Neural cell (in vitro differentiated cells): ENCODE measurements around the gene NUDT4. TPM values are rescaled to one million over a fixed set of nuclear protein-coding genes. Genes with fewer than 3 reads are reported as not detected.

Experiments
- H2AFZ ChIP-seq: fragments of 200-600, 300-800 bp; sonication (generic), shearing (Covaris generic); 2 replicates; pipeline ENCODE4 v1.6.0; 2014; ENCODE audit warnings: low read depth, mild to moderate bottlenecking, antibody characterized with exemption, low read length, moderate library complexity
- H3F3A ChIP-seq: fragments of 200-600 bp; shearing (Covaris generic); 2 replicates; pipeline ENCODE4 v1.6.1; 2016; ENCODE audit warnings: mild to moderate bottlenecking, moderate library complexity, mixed read lengths, antibody characterized with exemption, low read length; ENCODE audit not compliant: insufficient read depth, poor library complexity, severe bottlenecking
- H3K27ac ChIP-seq: fragments of 200-600, 300-800 bp; sonication (generic), shearing (Covaris generic); 2 replicates; pipeline ENCODE4 v1.5.1; 2014; ENCODE audit warnings: mild to moderate bottlenecking, low read length, moderate library complexity
- H3K27me3 ChIP-seq: fragments of 300-800, 200-600 bp; sonication (generic), shearing (Covaris generic); 2 replicates; pipeline ENCODE4 v1.6.0; 2014; ENCODE audit warnings: mild to moderate bottlenecking, low read depth, low read length, moderate library complexity; ENCODE audit not compliant: insufficient read depth
- H3K36me3 ChIP-seq: fragments of 300-800, 200-600 bp; sonication (generic), shearing (Covaris generic); 2 replicates; pipeline ENCODE4 v1.5.1; 2014; ENCODE audit warnings: mild to moderate bottlenecking, antibody characterized with exemption, low read length, moderate library complexity; ENCODE audit not compliant: insufficient read depth
- H3K4me2 ChIP-seq: fragments of 300-800, 200-600 bp; sonication (generic), shearing (Covaris generic); 2 replicates; pipeline ENCODE4 v1.6.0; 2014; ENCODE audit warnings: mild to moderate bottlenecking, low read length
- H3K4me3 ChIP-seq: fragments of 300-800, 200-600 bp; sonication (generic), shearing (Covaris generic); 2 replicates; pipeline ENCODE4 v1.5.1; 2014; ENCODE audit warnings: mild to moderate bottlenecking, low read length, moderate library complexity
- H3K79me2 ChIP-seq: fragments of 200-600 bp; shearing (Covaris generic); replicated peaks from 2 replicates; pipeline ENCODE4 v1.6.0; 2014; ENCODE audit warnings: mild to moderate bottlenecking, low read length, moderate library complexity; ENCODE audit not compliant: insufficient read depth
- H3K9ac ChIP-seq: fragments of 300-800, 200-600 bp; sonication (generic), shearing (Covaris generic); 2 replicates; pipeline ENCODE4 v1.6.1; 2016; ENCODE audit warnings: mild to moderate bottlenecking, low read length, mixed read lengths
- H3K9me2 ChIP-seq: fragments of 200-600 bp; shearing (Covaris generic); 2 replicates; pipeline ENCODE4 v1.6.1; 2016; ENCODE audit warnings: mild to moderate bottlenecking, low read length, mixed read lengths; ENCODE audit not compliant: insufficient read depth
- H3K9me3 ChIP-seq: fragments of 200-600, 300-800 bp; sonication (generic), shearing (Covaris generic); 2 replicates; pipeline ENCODE4 v1.6.1; 2016; ENCODE audit warnings: mild to moderate bottlenecking, mixed run types, low read length, moderate library complexity, mixed read lengths
- H4K20me1 ChIP-seq: fragments of 200-600 bp; shearing (Covaris generic); 2 replicates; pipeline ENCODE4 v1.6.1; 2016; ENCODE audit warnings: mild to moderate bottlenecking, mixed run types; ENCODE audit not compliant: insufficient read depth
- EP300 ChIP-seq: fragments of 450-650 bp; conservative IDR thresholded peaks from 2 replicates; pipeline ENCODE4 v1.6.1; 2014; ENCODE audit warnings: antibody characterized with exemption, mild to moderate bottlenecking, moderate library complexity; ENCODE audit not compliant: poor library complexity, severe bottlenecking
- EZH2 ChIP-seq: fragments of 200-600, 300-800 bp; shearing (Covaris generic), sonication (generic); IDR thresholded peaks from 2 replicates; pipeline ENCODE4 v1.6.1; 2014; ENCODE audit warnings: antibody characterized with exemption, low read length, borderline replicate concordance, mild to moderate bottlenecking; ENCODE audit not compliant: insufficient read depth, poor library complexity, severe bottlenecking
- MXI1 ChIP-seq: fragments of 450-650 bp; conservative IDR thresholded peaks from 2 replicates; pipeline ENCODE4 v1.6.1; 2014; ENCODE audit warnings: antibody characterized with exemption, mild to moderate bottlenecking; ENCODE audit not compliant: poor library complexity, severe bottlenecking
- POLR2AphosphoS5 ChIP-seq: IDR thresholded peaks from 2 replicates; pipeline ENCODE4 v1.6.1; 2012
- RAD21 ChIP-seq: fragments of 450-650 bp; conservative IDR thresholded peaks from 2 replicates; pipeline ENCODE4 v1.6.1; 2014; ENCODE audit warnings: antibody characterized with exemption, mild to moderate bottlenecking, moderate library complexity
- SMC3 ChIP-seq: fragments of 450-650 bp; conservative IDR thresholded peaks from 2 replicates; pipeline ENCODE4 v1.6.1; 2014; ENCODE audit warnings: antibody characterized with exemption, mild to moderate bottlenecking, moderate library complexity; ENCODE audit not compliant: poor library complexity
- TAF1 ChIP-seq: IDR thresholded peaks from 2 replicates; pipeline ENCODE4 v1.6.1; 2012; ENCODE audit warnings: low read depth
- polyA plus RNA-seq: library from polyadenylated mRNA; depleted of rRNA; stranded (reverse); fragments of >200 nt; gene quantifications from 2 replicates; pipeline ENCODE4 v1.2.3, GENCODE V29; 2014
- TF ChIP-seq, protein P1 (sequence below): fragments of 450-650 bp; IDR thresholded peaks from 2 replicates; pipeline ENCODE4 v1.5.1; 2014; ENCODE audit warnings: antibody characterized with exemption, mild to moderate bottlenecking, moderate library complexity; ENCODE audit not compliant: poor library complexity, severe bottlenecking
- TF ChIP-seq, protein P2 (sequence below): IDR thresholded peaks from 2 replicates; pipeline ENCODE4 v1.6.1; 2012; ENCODE audit warnings: borderline replicate concordance

NUDT4 gene
- polyA plus RNA-seq, 1 donor from 2014 or later: 39.9 TPM

DNA sequence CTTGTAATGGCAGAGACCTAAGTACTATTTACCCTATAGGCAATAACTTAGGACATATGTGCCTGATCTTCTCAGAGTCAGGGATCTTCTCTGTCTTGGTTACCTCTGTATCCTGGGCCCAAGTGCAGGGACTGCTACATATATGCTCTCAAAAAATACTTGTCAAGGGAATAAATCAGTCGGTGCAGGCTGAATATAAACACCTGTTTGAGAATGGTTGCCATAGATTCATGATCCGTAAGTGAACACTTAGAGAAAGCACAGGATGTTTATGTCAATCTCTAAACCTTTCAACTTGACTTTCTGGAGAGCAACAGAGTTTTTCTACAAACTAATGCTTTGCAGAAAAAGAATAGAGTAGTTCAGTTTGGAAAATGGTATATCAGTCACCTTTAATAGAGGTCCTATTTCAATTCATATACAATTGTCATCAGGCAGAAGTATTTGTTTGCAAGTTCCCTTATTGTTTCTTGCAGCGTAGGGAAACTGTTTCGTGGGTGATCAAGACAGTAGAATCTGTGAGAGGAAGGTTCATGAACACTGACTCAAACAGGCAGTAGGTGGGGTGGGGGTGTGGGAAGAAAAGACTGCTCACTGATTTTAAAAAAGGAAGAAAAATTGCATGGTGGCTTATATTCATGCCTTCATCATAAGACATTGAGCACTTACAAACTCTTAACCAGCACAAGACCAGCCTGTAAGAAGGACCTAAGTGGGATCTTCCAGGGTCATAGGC lies 70.0 kb downstream of the NUDT4 start:
- no peaks in the 10 kb centered on the region for H3K9me3 ChIP-seq
- H3K27me3 ChIP-seq: no peaks in the 10 kb centered on the region
- peaks cover 6% of the 10 kb centered on the region for H3F3A ChIP-seq
- no peak overlapping the region for H3K4me3 ChIP-seq
- H2AFZ ChIP-seq: no peak overlapping the region
- H3K36me3 ChIP-seq: no peaks in the 10 kb centered on the region
- H3K79me2 ChIP-seq: no peaks in the 10 kb centered on the region
- H3K9ac ChIP-seq: no peak overlapping the region
- TF ChIP-seq EP300: no peak
- TF ChIP-seq TAF1: no peak
- TF ChIP-seq EZH2: no peak
- TF ChIP-seq, protein P1, sequence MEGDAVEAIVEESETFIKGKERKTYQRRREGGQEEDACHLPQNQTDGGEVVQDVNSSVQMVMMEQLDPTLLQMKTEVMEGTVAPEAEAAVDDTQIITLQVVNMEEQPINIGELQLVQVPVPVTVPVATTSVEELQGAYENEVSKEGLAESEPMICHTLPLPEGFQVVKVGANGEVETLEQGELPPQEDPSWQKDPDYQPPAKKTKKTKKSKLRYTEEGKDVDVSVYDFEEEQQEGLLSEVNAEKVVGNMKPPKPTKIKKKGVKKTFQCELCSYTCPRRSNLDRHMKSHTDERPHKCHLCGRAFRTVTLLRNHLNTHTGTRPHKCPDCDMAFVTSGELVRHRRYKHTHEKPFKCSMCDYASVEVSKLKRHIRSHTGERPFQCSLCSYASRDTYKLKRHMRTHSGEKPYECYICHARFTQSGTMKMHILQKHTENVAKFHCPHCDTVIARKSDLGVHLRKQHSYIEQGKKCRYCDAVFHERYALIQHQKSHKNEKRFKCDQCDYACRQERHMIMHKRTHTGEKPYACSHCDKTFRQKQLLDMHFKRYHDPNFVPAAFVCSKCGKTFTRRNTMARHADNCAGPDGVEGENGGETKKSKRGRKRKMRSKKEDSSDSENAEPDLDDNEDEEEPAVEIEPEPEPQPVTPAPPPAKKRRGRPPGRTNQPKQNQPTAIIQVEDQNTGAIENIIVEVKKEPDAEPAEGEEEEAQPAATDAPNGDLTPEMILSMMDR: no peak
- TF ChIP-seq SMC3: no peak
- TF ChIP-seq RAD21: no peak
- no peak for TF ChIP-seq POLR2AphosphoS5
- TF ChIP-seq, protein P2, sequence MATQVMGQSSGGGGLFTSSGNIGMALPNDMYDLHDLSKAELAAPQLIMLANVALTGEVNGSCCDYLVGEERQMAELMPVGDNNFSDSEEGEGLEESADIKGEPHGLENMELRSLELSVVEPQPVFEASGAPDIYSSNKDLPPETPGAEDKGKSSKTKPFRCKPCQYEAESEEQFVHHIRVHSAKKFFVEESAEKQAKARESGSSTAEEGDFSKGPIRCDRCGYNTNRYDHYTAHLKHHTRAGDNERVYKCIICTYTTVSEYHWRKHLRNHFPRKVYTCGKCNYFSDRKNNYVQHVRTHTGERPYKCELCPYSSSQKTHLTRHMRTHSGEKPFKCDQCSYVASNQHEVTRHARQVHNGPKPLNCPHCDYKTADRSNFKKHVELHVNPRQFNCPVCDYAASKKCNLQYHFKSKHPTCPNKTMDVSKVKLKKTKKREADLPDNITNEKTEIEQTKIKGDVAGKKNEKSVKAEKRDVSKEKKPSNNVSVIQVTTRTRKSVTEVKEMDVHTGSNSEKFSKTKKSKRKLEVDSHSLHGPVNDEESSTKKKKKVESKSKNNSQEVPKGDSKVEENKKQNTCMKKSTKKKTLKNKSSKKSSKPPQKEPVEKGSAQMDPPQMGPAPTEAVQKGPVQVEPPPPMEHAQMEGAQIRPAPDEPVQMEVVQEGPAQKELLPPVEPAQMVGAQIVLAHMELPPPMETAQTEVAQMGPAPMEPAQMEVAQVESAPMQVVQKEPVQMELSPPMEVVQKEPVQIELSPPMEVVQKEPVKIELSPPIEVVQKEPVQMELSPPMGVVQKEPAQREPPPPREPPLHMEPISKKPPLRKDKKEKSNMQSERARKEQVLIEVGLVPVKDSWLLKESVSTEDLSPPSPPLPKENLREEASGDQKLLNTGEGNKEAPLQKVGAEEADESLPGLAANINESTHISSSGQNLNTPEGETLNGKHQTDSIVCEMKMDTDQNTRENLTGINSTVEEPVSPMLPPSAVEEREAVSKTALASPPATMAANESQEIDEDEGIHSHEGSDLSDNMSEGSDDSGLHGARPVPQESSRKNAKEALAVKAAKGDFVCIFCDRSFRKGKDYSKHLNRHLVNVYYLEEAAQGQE: no peak
- no peak for TF ChIP-seq MXI1
- no peaks in the 10 kb centered on the region for H4K20me1 ChIP-seq
- no peak overlapping the region for H3K27ac ChIP-seq
- no peak overlapping the region for H3K4me2 ChIP-seq
- no peaks in the 10 kb centered on the region for H3K9me2 ChIP-seq

DNA sequence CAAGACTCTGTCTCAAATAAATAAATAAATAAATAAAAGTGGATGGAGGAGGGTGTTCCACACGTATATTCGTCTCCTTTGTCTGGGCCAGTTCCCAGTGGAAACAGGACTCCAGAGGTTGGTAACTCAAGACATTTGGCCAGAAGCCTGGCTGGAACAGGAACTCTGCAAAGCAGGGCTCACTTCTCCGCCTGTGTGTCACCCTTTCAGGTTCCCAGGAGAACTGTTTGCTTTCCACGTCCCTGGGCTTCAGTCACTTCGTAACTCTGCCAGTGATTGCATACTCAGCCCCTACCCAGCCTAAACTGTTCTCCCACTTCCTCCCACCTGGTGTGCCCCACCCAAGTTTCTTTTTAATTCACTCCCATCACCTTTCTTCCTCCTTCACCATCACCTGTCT lies 71.1 kb downstream of the NUDT4 start:
- no peaks in the 10 kb centered on the region for H3K27me3 ChIP-seq
- no peaks in the 10 kb centered on the region for H3F3A ChIP-seq
- H3K4me3 ChIP-seq: no peak overlapping the region
- no peak overlapping the region for H3K27ac ChIP-seq
- H3K36me3 ChIP-seq: no peaks in the 10 kb centered on the region
- H3K4me2 ChIP-seq: no peak overlapping the region
- H3K9ac ChIP-seq: no peak overlapping the region
- no peaks in the 10 kb centered on the region for H3K9me2 ChIP-seq
- no peaks in the 10 kb centered on the region for H4K20me1 ChIP-seq
- no peaks in the 10 kb centered on the region for H3K79me2 ChIP-seq
- no peak overlapping the region for H2AFZ ChIP-seq
- no peak for TF ChIP-seq EP300
- no peak for TF ChIP-seq EZH2
- no peak for TF ChIP-seq POLR2AphosphoS5
- no peaks in the 10 kb centered on the region for H3K9me3 ChIP-seq
